Loucy (cell line): ENCODE results near the gene OSBPL9.

Experiments used
- CTCF ChIP-seq: fragments of 200-600 bp; sonication (generic); conservative IDR thresholded peaks from 2 replicates; pipeline ENCODE4 v1.5.1; 2014; ENCODE audit warnings: mild to moderate bottlenecking, antibody characterized with exemption, low read length
- EZH2phosphoT487 ChIP-seq: fragments of 200-600 bp; IDR thresholded peaks from 2 replicates; pipeline ENCODE4 v1.6.1; 2018; ENCODE audit warnings: antibody characterized with exemption, mild to moderate bottlenecking, moderate library complexity, borderline replicate concordance

GRCh38 chr1:51605961-51606723, 10.8 kb upstream of the OSBPL9 start:
- TF ChIP-seq CTCF (no peak), EZH2phosphoT487 (no peak)
